GM21390 (cell line): ENCODE data around the gene SNTG2.
"Not testable (repeated sequence)": the region's sequence is repeated elsewhere in the genome, so short reads cannot be mapped to it uniquely, and the experiment has no call there.

ENCODE experiments used
- ATAC-seq: cut with Tn5 transposase; IDR thresholded peaks from one replicate; pipeline ENCODE4 v1.9.1; 2021; ENCODE audit not compliant: unreplicated experiment

Gene SNTG2

DNA sequence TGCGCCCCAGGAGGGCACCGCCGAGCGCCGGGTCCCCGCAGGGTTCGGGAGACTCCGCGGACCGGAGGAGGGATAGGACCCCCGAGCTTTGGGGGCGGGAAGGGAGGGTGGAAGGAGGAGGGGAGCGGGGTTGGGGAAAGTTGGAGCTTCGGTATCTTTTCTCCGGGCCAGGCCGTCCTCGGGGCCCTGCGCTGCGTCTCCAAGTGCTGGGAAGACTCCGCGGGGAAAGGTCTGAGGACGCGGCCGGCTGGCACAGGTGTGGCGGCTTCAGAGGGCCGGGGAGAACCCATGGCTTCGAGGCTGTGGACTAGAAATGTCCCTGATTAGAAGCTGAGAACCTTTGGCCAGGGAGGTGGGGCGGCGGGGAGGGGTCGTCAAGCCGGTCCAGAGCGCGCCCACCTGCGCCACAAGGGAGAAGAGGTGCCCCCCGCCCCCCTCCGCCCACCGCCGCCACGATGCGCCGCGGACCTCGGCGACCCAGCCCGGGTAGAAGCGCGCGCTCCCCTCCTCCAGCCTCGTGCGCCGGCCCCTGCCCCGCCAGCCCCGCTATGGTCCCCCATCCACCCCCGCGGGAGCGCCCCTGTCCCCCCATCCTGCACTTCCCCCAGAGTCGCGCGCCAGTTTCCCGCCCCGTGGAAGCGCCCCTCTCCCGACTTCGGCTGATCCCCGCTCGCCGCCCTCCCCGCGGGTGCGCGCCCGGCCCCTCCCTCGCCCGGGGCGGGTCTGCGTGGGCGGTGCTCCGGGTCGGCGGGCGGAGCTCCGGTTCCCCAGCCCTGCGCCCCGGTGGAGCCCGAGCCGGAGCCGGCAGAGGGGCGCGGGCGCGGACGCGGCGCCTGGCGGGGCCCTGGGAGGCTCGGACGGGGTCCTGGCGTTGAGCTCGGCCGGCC is at the start of gene SNTG2:
Gene SNTG2 (plus strand): TSS at position 770 of the 887 bp plus-strand sequence. CDS start 148 bp downstream, outside the sequence.
- ATAC-seq = no peak

- ATAC-seq = no peak
Observed at GRCh38 chr2:902584-902983, 48.1 kb upstream of the SNTG2 start.

DNA sequence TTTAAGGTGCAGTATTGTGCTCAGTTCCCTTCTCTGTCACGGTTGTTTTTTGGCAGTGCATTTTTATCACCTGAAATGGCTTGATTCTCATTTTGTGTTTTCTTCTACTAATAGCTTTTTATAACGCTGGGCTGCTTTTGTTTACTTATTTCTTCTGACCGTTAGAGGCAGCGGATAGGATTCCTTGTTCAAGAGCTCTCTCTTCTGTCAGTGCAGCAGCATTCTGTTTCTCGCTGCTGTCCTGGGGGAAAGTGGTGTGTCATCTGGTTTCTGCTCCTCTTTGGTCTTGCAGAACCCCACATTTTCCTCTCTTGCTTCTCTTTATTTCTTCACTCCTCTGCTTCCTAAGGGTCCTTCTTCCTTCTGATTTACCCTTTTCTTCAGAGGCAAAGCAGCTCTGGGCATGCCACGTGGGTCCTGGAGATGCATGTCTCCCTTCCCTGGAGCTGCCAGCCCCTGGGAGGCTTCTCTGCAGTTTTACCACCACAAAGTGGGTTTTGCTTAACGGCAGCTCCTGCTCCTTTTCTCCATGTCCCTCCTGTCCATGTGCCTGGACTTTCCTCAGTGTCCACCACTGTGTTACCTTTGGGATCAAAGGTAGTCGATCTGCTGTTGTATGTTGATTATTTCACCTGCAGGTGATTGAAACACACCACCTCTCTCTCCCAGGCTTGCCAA is 47.3 kb upstream of the SNTG2 start:
- ATAC-seq = no peak

DNA sequence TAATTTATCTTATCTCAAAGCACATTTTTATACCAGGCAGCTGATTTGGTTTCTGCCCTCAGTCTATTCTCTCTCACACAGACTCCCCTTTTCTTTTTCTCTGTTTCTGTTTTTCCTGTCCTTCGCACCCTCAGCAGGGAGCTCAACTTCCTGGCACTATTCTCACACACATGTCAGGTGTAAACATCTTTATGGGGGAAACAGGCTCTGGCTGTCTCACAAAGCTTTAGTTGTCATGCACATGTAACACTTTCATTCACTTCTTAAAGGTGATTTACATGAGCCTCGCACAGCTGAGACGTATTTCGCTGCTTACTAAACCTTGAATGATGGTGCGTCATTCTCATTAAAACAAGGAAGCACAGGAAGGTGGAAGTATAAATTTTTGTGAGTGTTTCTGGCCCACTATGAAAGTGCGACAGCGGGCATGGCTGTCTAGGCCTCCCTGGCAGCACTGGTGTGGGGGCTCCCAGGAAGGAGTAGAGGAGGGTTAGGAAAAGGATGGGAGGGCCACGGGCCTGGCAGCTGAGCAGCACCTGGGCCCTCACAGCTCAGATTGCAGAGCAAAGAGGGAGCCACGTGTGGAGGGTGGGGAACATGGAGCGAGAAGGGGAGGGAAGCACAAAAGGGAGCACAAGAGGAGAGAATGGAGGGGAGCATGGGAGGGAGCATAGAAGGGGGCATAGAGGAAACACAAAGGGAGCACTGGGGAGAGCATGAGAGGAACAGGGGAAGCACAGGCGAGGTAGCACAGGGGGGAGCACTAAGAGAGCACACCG is 46.2 kb upstream of the SNTG2 start:
- ATAC-seq = no peak

GRCh38 chr2:905091-905832 is 45.4 kb upstream of the SNTG2 start:
- no peak for ATAC-seq

DNA sequence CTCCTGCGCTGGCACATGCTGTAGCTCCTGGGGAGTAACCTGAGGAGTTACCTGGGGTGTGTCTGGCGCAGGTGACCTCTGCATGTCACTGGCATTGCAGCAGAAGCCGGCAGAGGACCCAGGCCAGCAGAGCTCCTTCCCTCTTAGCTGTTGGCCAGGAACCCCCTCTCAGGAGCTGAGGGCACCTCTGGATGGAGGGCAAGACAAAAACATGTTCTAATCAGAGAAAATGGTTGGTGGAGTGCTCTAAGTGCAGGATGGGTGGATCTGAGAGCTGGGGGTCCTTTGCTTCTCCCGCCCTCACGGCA is 44.9 kb upstream of the SNTG2 start:
- ATAC-seq = no peak

DNA sequence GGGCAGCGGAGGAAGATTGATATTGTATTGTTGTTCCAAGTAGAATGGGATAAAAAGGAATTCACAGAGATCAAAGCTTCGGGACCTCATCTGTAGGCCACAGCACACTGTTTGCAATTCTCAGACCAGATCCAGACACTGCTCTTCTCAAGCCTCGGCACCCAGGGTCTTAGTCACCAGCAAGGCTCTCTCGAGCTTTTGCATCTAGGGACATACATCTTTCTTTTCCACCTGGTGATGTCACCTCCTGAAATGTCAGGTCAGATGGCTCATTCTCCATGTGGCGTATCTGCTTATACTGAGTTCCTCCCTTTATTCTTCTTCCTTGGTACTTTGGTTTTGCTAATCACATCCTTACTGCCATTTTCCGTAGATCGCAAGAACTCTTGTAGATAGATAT is 42.9 kb upstream of the SNTG2 start:
- ATAC-seq = no peak

DNA sequence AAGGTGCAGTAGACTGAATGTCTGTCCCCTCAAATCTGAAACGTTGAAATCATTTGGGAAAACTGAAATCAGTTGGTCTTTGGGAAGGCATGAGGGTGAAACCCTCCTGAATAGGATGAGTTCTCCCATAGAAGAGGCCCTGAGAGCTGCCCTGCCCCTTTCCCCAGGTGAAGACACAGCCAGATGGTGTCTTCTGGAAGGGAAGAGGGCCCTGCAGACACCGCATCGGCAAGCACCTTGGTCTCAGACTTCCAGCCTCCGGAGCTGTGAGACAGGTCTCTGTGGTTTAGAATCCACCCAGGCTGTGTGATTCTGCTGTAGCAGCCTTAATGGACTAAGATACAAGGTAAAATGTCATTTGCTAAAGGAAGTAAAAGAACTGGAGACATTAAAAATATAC is 42.1 kb upstream of the SNTG2 start:
- ATAC-seq = no peak

DNA sequence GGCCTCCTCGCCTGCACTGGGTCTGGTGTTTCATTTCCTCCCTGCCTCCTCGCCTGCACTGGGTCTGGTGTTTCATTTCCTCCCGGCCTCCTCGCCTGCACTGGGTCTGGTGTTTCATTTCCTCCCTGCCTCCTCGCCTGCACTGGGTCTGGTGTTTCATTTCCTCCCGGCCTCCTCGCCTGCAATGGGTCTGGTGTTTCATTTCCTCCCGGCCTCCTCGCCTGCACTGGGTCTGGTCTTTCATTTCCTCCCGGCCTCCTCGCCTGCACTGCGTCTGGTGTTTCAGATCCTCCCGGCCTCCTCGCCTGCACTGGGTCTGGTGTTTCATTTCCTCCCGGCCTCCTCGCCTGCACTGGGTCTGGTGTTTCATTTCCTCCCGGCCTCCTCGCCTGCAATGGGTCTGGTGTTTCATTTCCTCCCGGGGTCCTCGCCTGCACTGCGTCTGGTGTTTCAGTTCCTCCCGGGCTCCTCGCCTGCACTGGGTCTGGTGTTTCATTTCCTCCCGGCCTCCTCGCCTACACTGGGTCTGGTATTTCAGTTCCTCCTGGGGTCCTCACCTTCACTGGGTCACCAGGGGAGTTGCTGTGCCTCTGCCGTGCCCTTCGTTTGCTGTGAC is 40.8 kb upstream of the SNTG2 start:
- ATAC-seq = not testable (repeated sequence)

DNA sequence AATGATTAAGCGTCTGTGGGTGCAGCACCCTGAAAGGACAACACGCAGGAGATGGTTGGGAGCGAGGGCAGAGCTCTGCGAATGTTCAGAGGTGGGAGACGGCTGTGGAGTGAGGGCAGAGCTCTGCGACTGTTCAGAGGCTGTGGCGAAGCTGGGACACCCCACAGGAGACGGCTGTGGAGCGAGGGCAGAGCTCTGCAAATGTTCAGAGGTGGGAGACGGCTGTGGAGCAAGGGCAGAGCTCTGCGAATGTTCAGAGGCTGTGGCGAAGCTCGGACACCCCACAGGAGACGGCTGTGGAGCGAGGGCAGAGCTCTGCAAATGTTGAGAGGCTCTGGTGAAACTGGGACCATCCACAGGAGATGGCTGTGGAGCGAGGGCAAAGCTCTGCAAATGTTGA is 40.0 kb upstream of the SNTG2 start:
- ATAC-seq = no peak

- no peak for ATAC-seq
Observed at GRCh38 chr2:915979-916378, 34.7 kb upstream of the SNTG2 start.

GRCh38 chr2:916935-917334 is 33.7 kb upstream of the SNTG2 start:
- ATAC-seq = no peak

GRCh38 chr2:919672-920071 is 31.0 kb upstream of the SNTG2 start:
- no peak for ATAC-seq

- no peak for ATAC-seq
Observed at GRCh38 chr2:920573-920972, 30.1 kb upstream of the SNTG2 start.

DNA sequence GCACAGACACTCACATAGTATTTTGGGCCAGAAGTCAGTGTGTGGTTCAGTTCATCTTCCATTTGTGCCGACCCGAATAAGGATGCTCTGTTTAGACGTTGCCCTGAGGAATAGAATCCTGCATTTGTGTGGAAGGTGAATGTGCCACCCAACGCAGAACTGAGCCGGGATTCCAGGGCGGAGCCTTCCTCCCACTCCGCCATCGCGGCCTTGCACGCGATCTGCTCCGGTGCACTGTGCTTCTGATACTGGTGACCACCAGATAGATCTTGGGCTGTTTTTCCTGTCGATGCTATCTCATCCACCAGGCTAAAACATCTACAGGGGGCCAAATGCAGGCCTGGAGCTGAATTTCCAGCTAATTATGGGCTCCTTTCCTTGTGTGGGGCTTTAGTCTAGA is 29.6 kb upstream of the SNTG2 start:
- no peak for ATAC-seq

DNA sequence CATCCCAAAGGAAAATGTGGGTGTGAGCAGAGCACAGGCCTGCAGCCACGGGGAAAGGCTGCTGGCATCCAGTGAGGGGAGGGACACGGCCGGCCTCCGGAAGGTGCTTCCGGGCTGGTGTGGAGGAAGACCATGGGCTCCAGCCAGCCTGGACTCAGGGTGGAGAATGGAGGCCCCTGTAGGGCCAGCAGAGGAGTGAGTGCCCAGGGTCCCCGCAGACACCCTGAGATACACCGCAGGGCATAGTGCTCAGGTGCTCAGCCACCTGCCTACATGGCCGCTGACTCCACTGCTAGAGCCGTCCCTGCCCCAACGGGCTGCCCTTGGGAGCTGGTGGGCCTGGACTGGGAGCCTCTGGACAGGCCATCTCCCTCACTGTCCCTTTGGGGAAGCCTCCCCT is 28.5 kb upstream of the SNTG2 start:
- ATAC-seq = no peak

- ATAC-seq = no peak
Observed at GRCh38 chr2:923832-924601, 26.6 kb upstream of the SNTG2 start.

DNA sequence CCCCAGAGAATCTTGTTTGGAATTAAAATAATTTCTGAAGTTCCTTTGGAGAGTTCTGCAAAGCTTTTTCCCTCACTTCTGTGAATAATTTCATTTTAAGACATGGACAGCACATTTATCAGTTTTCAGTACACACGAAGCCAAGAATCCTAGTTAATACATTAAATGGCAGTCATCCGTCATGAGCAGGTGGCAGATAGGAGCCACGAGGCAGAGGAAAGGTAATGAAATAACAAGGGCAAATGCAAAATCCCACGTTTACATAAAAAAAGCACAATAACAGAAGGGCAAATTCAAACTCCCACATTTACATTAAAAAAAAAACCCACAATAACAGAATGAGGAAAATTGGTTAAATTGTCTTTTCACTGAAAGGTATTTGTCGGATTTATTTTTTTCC is 25.9 kb upstream of the SNTG2 start:
- no peak for ATAC-seq

DNA sequence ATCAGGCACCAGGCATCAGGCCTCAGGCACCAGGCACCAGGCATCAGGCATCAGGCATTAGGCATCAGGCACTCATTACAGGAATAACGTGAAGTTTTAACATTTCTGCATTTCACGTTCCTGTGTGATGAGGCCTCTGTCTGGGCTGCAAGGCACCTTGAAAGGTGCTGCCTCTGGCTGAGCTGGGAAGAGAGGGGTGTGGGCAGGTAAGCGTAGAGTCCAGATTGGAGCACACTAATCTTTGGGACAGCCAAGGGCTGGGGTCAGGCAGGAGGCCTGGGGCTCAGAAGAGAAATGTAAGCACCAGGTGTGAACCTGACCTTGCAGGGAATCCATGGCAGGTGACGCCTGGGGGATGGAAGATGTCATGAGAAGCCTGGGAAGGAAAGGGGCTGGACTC is 25.3 kb upstream of the SNTG2 start:
- no peak for ATAC-seq

DNA sequence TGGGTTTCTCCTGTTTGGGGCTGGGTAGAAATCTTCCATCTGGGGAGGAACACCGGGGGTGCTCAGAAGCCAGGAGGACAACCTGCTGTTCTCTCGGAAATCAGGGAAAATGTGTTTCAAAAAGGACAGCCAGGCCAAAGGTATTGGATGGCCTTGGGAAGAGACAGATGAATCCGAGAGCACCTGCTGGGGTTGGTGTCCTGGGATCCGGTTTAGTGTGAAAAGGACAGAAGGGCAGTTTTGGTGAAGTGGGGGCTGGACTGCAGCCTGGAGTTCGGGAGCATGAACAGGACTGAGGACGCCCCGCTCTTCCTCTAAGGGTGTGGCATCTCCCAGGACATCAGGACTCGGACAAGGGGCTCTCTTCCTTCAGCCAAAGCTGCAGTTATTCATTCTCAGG is 24.9 kb upstream of the SNTG2 start:
- ATAC-seq = no peak
